Activated CD4-positive, CD25-positive, alpha-beta regulatory T cell treated with anti-CD3 and anti-CD28 coated beads, Interleukin-2, amount 50 U/mL, for 24 hours (primary cell): ENCODE measurements around the gene KCNIP4.

Experiments used
- ATAC-seq, 2 donors: fragments of 150-1000 bp; cut with Tn5 transposase; one replicate each; pipeline ENCODE4 v1.10.0; 2021; ENCODE audit warnings: mild to moderate bottlenecking in 1 of 2, moderate library complexity in 1 of 2

Gene KCNIP4

GRCh38 chr4:21320034-21320433 lies 628.5 kb downstream of the KCNIP4 start:
- no peak for ATAC-seq

DNA sequence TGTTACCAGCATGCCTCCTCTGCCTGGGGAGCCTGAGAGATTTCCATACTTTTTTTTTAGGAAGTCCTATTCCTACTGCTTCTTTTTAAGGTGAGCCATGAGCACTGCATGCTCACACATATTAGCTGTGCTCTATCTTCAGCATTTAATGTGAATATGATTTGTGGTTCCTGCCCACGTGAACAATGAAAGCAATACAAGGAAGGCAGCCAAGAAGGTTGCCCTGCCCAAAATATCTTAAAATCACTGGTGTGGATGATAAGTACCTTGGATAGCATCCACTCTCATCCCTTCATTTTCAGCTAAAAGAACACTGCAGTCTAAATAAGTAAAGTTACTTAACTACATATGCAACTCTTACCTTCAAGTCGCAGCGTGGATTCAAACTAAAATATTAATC lies 640.9 kb downstream of the KCNIP4 start:
- ATAC-seq = no peak

- no peak for ATAC-seq
Observed at GRCh38 chr4:21304540-21304887, 644.1 kb downstream of the KCNIP4 start.

DNA sequence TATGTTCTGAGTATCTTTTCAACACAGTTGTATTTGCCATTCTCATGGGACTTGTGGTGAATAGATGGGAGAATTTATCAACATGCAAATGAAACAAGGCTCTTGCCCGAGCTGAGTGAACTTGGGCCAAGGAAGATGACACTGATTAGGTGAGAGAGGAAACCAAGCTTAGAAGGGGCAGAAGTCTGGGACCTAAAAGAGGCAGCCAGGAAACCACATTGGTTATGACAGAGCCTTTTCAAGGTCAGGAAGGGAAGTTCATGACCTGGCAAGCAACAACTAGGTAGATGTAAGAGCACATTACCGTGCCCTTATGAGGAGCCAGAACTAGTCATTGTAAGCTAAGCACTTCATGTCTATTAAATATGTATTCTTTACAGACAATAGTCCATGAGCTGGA lies 658.0 kb downstream of the KCNIP4 start:
- no peak for ATAC-seq

GRCh38 chr4:21276046-21276445 lies 672.5 kb downstream of the KCNIP4 start:
- ATAC-seq = no peak

- no peak for ATAC-seq
Observed at GRCh38 chr4:21271439-21272052, 677.0 kb downstream of the KCNIP4 start.

DNA sequence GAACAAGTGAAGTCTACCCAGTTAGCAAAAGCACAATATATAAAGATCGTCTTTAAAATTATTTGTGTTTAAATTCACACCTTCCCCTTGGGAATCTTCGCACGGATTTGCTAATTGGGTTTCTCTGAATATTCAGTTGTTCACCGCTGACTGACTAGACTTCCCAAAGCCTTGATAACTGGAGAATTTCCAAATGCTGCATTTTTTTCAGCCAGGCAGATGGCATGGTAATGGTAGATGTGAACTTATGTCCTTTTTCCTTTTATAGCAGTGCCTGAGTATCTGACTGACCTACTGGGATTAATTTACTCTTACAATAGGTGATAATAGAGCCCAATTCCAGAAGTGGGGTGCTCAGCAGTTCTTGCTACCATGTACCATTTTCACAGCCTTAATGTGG lies 700.2 kb downstream of the KCNIP4 start:
- ATAC-seq = no peak

- no peak for ATAC-seq
Observed at GRCh38 chr4:21242163-21242562, 706.4 kb downstream of the KCNIP4 start.

DNA sequence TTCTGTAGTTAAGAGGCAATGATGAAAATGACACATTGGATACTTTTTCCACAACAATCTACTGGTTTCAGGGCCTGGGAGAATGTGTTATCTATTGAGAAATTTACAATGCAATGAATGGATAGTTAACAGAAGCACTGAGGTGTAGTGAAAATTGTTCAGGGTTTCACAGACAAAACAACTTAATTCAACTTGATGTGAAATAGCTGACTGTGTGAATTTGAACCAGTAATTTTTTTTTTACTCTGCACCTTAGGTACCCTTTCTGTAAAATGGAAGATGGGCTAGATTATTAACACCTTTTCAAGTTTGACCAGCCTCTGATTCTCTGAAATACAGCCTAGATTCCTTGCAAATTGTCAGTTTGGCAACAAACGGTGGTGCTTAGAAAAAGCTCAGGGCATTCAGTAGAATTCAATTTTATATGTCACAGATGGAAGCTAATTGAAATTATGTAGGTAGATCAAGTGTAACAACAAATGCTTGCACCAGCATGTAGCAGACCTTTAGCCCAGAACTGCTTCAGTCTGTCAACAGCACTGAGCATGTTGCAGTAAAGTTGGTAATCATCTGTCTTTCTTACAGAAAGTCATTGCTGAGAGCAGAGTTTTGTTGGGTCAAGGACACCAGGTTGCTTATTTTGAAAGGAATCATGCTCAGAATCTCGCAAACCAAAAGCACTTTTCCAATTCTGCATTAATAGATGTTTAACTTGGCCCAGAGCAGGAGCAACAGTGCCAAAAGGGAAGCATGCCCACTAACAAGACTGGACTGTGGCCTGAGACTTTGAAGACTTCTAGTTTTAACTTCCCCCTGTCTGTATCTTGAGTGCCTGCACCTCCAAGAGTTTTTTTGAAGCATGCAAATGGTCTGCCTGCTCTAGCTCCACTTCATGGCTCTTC lies 721.7 kb downstream of the KCNIP4 start:
- no peak for ATAC-seq

DNA sequence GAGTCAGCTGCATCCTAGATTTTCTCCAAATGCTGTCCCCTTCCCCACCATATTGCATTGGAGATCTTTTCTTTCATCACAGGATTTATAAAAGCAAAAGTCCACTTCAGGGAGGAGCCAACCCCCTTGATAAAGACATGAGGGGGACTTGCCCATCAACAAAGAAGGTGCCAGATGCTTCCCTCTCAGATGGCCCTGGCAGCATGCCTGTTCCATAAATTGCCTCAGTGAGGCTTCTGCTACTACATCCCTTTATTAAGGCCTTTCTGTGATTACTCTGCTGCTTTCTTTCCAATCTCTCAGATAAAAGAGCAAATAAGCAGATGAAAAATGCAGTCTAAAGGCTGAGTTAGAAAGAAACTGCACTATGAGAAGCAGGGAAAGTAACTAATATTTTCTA lies 736.7 kb downstream of the KCNIP4 start:
- no peak for ATAC-seq

- ATAC-seq = no peak
Observed at GRCh38 chr4:21209860-21210259, 738.7 kb downstream of the KCNIP4 start.

DNA sequence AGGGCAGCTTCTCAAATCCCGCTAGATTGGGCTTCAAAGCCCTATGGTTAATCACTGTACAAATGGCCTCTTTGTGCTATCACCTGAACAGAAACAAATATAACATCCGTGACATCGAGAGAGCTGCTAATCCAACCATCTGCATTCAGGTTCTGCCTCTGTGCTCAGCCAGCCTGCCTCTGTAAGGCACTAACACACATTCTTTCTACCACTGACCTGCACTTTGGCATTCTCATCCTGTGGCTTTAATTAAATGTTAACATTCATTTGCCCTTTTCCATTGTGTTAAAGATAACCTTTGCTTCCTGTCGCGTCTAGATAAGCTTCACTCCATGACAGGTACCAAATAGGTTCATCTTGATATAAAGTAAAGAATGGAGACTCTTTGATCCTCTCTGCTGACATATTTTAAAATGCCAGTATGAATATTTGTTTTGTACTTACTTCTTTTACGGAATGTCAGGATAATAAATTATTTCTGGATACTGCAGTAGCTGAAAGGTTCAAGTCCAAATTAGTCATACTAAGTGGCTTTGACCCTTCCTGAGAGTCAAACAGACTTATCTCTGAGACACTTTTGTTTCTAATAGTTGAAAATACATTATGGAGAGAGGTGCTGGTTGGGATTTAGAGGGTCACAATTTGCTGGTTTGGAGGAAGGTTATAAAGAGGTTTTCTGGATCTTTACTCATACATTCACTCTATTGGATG lies 742.6 kb downstream of the KCNIP4 start:
- ATAC-seq = no peak

DNA sequence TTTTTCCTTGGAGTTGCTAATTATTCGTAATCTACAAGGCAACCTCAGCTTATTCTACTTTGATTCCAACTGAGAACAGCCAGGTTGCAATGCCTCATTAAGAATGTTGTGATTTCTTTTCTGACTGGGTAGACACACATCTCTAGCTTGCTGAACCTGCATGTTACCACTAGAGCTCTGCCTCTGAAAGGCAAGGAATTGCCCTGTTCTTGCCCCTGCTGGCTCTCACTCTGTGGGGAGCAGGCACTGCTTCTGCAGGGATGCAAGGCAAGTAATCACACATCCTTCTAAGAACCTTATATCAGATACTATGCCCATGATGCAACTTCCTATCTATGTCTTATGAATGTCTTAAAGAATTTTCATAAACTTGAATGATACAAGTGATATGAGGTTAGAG lies 745.2 kb downstream of the KCNIP4 start:
- no peak for ATAC-seq

DNA sequence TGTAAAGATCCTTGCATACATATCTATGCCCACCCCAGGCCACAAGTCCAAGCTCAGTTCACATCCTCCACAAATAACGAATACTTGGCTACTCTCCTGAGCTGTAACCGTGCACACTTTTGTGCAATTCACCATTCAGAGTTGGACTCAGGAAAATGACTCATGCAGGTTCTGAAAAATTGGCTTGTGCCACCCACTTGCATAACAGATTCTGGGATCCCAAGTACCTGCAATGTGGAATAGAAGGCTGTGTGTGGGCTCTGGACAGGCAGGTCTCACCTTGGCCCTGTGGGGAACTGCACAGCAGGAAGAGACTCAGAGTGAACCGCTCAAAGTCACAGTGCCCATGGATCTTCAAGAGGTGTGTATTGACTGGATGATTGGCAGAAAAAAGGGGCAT lies 745.6 kb downstream of the KCNIP4 start:
- no peak for ATAC-seq

DNA sequence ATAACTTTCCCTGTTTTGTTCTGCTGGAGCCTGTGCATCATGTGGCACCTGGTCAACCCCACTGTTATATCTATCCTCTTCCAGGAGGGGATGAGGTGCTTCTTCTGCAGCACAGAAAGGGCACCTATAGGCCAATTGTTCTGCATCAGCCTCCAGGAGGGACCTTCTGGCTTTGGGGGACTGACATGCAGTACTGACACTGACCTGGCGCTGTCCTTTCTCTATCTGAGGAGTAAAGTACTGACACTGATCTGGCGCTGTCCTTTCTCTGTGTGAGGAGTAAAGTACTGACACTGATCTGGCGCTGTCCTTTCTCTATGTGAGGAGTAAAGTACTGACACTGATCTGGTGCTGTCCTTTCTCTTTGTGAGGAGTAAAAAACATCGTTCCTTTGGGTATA lies 749.9 kb downstream of the KCNIP4 start:
- ATAC-seq = no peak

- no peak for ATAC-seq
Observed at GRCh38 chr4:21195682-21196081, 752.9 kb downstream of the KCNIP4 start.

- ATAC-seq = no peak
Observed at GRCh38 chr4:21192367-21192766, 756.2 kb downstream of the KCNIP4 start.

DNA sequence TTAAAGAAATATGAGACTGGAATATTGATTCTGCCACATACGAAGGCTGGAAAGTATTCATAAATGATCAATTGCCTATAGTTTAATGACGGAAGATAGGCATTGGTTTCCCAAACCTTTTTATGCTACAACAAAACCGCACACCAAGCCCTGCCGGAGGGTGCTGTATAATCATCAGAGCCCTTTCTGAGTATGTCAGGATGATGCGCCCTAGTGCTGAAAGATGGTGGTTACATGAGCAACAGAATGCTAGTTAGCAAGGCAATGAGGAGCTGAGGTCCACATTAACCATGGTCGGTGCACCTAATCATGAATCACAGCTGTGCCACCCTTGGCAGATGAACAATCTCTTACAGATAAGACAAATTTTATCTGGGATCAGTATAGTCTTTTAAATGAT lies 757.3 kb downstream of the KCNIP4 start:
- ATAC-seq = no peak

- no peak for ATAC-seq
Observed at GRCh38 chr4:21184788-21185187, 763.8 kb downstream of the KCNIP4 start.

DNA sequence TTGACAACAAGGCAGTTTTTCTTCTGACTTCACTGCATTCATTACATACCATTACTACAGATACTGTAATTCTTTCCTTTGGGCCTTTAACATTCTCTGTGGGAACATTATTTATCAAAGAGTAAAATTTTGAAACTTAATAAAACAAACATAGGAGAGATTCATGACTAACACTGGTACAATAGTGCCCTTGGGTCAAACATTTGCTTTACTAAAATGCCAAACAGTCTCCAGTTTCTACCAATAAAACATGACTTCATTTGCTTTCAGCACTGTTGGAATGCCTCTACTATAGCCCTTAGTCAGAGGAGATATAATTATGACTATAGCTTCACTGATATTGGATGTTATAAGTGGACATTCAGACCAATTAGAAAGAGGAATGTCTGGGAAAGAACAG lies 766.9 kb downstream of the KCNIP4 start:
- ATAC-seq = no peak

DNA sequence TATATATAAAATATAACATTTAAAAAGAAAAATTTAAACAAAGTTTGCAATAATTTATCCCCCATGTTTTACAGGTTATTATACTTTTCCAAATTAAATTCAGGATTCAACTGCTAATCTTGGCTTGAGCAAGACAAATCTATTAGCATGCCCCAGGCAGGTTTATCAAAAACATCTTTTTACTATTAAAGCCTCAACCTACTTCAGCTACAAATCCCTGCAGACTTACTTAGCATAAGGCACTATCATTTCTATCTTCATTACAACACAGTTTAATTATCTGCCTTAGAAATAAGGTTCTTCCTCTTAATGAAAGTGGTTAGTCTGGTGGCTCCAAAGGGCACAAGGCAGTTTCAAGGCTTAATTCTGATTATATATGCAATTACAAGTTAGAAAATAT lies 770.7 kb downstream of the KCNIP4 start:
- no peak for ATAC-seq

GRCh38 chr4:21177092-21177491 lies 771.5 kb downstream of the KCNIP4 start:
- ATAC-seq = no peak

- no peak for ATAC-seq
Observed at GRCh38 chr4:21167711-21168110, 780.9 kb downstream of the KCNIP4 start.

- ATAC-seq = no peak
Observed at GRCh38 chr4:21155367-21155766, 793.2 kb downstream of the KCNIP4 start.
